ENCODE measurements around the gene TNFAIP8.

DNA sequence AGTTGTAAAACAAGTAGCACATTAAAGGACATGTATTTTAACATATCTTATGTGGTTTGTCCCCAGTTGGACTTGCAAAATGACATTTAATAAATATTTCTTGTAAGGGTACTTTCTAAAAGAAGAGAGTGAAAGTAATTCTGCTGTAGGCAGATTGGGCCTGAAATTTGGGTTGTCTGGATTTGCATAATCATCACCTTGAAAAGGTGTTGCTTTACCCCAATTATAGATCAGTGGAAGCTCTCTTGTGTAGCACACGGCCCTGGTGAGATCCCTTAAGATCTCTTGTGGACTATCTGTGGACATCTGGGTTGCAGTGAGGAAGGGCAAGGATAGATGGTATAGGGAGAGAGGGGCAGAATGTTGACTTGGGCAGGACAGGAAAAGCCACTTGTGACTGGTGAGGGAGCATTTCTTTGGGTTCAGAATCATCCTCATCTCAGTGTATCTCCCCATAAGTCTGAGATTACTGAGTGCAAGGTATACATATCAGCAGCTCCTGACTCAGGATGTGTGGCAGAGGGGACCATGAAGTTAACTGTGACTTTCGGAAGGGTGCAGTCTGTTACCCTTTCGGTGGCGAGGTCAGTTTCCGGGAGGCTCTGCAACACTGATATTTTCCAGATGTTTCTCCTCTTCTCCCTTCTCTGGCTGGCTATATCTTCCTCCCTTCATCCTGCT, 2.0 kb upstream of the TNFAIP8 start:
- TF ChIP-seq POLR2A (IDR thresholded peaks at IDR 0.05; ENCODE audit: low read depth, low read length), result peak; percentile 68
- peak; percentile 67 for TF ChIP-seq POLR2AphosphoS5 (IDR thresholded peaks at IDR 0.05; ENCODE audit: low read depth, low read length)
- no peak for TF ChIP-seq TAF1 (IDR thresholded peaks at IDR 0.05; ENCODE audit: borderline replicate concordance, low read depth, low read length)
